Heart left ventricle (tissue), 16 donors: ENCODE measurements around the gene MEIS3. TPM values are rescaled to one million over a fixed set of nuclear protein-coding genes. Genes with fewer than 3 reads are reported as not detected.
A peak's percentile ranks its signal among the peaks of the same experiment; 100 is the strongest.

ENCODE experiments used
- ATAC-seq, 4 donors: fragments of 200-7000 bp; cut with Tn5 transposase; one replicate each; pipeline ENCODE4 v1.9.1; 2020 to 2022; ENCODE audit warnings: moderate library complexity in 4 of 4, mild to moderate bottlenecking in 3 of 4, moderate number of reproducible peaks in 1 of 4
- DNase-seq, 5 donors: peaks; one replicate each; pipeline ENCODE4 v3.0.0-alpha.2; 2020
- H3K27ac ChIP-seq, 12 donors: fragments of 200-600 bp; sonication (generic) in 4 of 12; one replicate each; pipeline versions ENCODE4 v1.5.0 to v1.8.0; 2016 to 2022; ENCODE audit warnings: mild to moderate bottlenecking in 2 of 12
- H3K27me3 ChIP-seq, 9 donors: fragments of 200-600 bp; sonication (generic) in 2 of 9; one replicate each; pipeline versions ENCODE4 v1.5.1 to v1.8.0; 2016 to 2022; ENCODE audit warnings: mild to moderate bottlenecking in 3 of 9
- H3K36me3 ChIP-seq, 9 donors: fragments of 200-600 bp; sonication (generic) in 2 of 9; one replicate each; pipeline versions ENCODE4 v1.5.0 to v1.8.0; 2018 to 2022; ENCODE audit warnings: mild to moderate bottlenecking in 2 of 9
- H3K4me1 ChIP-seq, 12 donors: fragments of 200-600 bp; sonication (generic) in 4 of 12; one replicate each; pipeline versions ENCODE4 v1.5.0 to v1.8.0; 2016 to 2022; ENCODE audit warnings: mild to moderate bottlenecking in 3 of 12
- H3K4me3 ChIP-seq, 12 donors: fragments of 200-600 bp; sonication (generic) in 4 of 12; one replicate each; pipeline versions ENCODE4 v1.5.0 to v1.8.0; 2017 to 2022; ENCODE audit warnings: mild to moderate bottlenecking in 9 of 12, moderate library complexity in 4 of 12
- H3K9me3 ChIP-seq, 12 donors: fragments of 200-600 bp; sonication (generic) in 4 of 12; one replicate each; pipeline versions ENCODE4 v1.5.0 to v1.8.0; 2016 to 2022; ENCODE audit warnings: mild to moderate bottlenecking in 1 of 12
- POLR2A ChIP-seq, 2 donors: fragments of 450-650 bp; IDR thresholded peaks; one replicate each; pipeline ENCODE4 v1.6.1; 2017; ENCODE audit warnings: antibody characterized with exemption in 2 of 2, mild to moderate bottlenecking in 2 of 2, moderate library complexity in 2 of 2
- WGBS, 4 donors: extraction: QIAGEN DNeasy Blood & Tissue Kit in 2 of 4; methylation state at CpG; one replicate each; pipeline versions ENCODE4 v1.1.5 to v1.1.7; 2013 to 2018; 5-methylcytosine and 5-hydroxymethylcytosine counted together
- intact Hi-C, 10 donors: fragments of 100-400 bp; cut with DNase I; formaldehyde crosslinking; loops; one replicate each; pipeline versions ENCODE4 v1.11.1 to v1.14.2; 2022
- polyA plus RNA-seq, 2 donors: library from polyadenylated mRNA; stranded (reverse); fragments of 200-250 nt; gene quantifications; one replicate each; pipeline ENCODE4 v1.2.3, GENCODE V29; 2013
- total RNA-seq, 9 donors: library from RNA; depleted of rRNA in 2 of 9; stranded (reverse); fragments of >200 nt in 2 of 9; fragmentation: NEBNext Ultra II Directional in 3 of 9; extraction: Animal tissue kit (Norgen Biotek cat#: 25700) in 3 of 9; gene quantifications; one replicate each; pipeline versions ENCODE4 v1.1.0 to v1.2.4, GENCODE V29; 2016 to 2023
- TF ChIP-seq, protein P1 (sequence below), 12 donors: fragments of 200-600 bp; sonication (generic) in 4 of 12; IDR thresholded peaks; one replicate each; pipeline versions ENCODE4 v1.5.0 to v1.8.0; 2018 to 2022; ENCODE audit warnings: antibody characterized with exemption in 12 of 12, mild to moderate bottlenecking in 5 of 12
- donor health status: ischemic (EF 13 %, LVEDD 7.1; RV severe dilation, severe dysfunction).
- donor health status: healthy with polysubstance abuse.
- donor health status: DM: no; HTN: yes; CAD: no.
- donor health status: DM: no; HTN: no; CAD: no.
- donor health status: ischemic (EF 25% LVEDD 6.9; RV normal size, moderate dysfunction).
- donor health status: ischemic (EF 25% LVEDD 5.7; RV mildly dilated, moderate dysfunction).
- donor health status: healthy.
- donor health status: DM: yes; HTN: yes; CAD: no.
- donor health status: ischemic (EF 35%, LVEDD 5.7; RV mildly dilated, moderate dysfunction).
- donor health status: nonischemic (EF 11% LVEDD 7.7; RV severe dilation, severe dysfunction).
- donor health status: DM: yes; HTN: yes; CAD: no.
- donor health status: PGD.
- donor health status: ischemic (EF 29% LVEDD 5.4; RV normal size, mild dysfunction).
- donor health status: nonischemic (EF 23%, LVEDD 6.1; RV moderate dilation, normal function).

MEIS3 gene
- total and polyA plus RNA-seq, 11 donors = 1.8 to 6.0 (median 2.5) TPM

DNA sequence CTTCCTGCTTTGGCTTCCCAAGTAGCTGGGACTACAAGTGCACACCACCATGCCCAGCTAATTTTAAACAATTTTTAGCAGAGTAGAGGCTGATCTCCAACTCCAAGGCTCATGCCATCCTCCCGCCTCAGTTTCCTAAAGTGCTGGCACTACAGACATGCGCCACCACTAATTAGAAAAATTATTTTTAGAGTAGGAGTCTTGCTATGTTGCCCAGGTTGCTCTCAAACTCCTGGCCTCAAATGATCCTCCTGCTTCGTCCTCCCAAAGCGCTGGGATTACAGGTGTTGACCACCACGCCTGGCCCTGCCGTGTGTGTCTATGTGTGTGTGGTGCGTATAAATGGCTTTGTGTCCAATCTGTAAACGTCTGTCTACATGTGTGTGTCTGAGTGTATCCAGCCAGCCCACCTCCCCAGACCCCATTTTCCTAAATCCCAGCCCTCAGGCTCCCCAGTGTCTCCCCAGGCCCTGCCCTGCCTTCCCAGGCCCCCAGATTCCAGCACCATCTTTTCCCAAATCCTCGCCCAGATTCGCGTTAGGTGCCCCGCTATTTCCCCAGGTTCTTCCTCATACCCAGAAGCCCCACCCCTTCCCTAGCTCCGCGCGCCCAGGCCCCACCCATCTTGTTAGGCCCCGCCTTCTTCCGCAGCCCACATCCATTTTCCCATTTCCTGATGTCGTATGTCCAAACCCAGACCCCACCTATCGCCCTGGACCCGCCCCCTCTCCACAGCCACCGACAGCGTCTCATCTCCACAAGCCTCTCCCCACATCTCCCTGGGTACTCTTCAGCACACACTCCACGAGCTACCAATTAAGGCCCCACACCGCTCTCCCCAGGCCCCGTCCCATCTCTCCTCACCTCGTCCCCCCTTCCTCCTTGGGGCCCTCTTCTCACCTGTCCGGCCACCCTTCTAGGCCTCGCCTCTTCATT lies 27.5 kb upstream of the MEIS3 start:
- peak overlapping the region in 2 of 12 donors; percentile 15 to 18 for H3K4me3 ChIP-seq

DNA sequence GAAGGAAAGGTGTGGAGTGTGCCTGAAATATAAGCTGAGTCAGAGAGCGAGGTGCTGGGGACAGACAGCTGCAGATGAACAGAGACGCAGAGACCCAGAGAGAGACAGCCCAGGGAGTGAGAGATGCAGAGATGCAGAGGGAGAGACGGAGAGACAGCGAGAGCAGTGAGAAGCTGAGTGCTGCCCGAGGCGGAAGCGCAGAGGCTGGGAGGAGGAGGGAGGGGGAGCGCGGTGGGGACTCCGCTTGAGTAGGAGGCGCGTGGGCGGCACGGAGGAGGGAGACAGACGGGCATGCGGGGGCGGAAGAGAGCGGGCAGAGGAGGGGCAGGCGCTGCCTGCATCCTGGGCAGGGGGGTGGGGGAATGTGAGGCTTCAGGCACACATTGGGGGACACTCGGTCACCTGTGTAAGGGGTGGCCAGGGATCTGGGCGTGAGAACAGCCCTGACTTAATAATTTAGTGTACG lies 26.6 kb upstream of the MEIS3 start:
- ATAC-seq = peak in 2 of 4 donors; percentile 29 to 30
- DNase-seq = peak in 1 of 5 donors; percentile 63
- H3K4me3 ChIP-seq = no peak overlapping the region
- H3K4me1 ChIP-seq = peaks cover 0 to 32% (median 6%) of the 10 kb centered on the region in 12 donors
- no peaks in the 10 kb centered on the region for H3K9me3 ChIP-seq
- H3K27me3 ChIP-seq = peaks cover 45 to 97% (median 80%) of the 10 kb centered on the region in 9 donors
- no peak overlapping the region for H3K27ac ChIP-seq
- H3K36me3 ChIP-seq = no peaks in the 10 kb centered on the region
- no peak for TF ChIP-seq POLR2A (IDR thresholded peaks at IDR 0.05)
- TF ChIP-seq, protein P1, sequence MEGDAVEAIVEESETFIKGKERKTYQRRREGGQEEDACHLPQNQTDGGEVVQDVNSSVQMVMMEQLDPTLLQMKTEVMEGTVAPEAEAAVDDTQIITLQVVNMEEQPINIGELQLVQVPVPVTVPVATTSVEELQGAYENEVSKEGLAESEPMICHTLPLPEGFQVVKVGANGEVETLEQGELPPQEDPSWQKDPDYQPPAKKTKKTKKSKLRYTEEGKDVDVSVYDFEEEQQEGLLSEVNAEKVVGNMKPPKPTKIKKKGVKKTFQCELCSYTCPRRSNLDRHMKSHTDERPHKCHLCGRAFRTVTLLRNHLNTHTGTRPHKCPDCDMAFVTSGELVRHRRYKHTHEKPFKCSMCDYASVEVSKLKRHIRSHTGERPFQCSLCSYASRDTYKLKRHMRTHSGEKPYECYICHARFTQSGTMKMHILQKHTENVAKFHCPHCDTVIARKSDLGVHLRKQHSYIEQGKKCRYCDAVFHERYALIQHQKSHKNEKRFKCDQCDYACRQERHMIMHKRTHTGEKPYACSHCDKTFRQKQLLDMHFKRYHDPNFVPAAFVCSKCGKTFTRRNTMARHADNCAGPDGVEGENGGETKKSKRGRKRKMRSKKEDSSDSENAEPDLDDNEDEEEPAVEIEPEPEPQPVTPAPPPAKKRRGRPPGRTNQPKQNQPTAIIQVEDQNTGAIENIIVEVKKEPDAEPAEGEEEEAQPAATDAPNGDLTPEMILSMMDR (IDR thresholded peaks at IDR 0.05) = no peak
- intact Hi-C loops = no loop called here
- 4 to 10% (median 6%) methylated on average over 20 to 22 of the region's 22 CpGs for WGBS, 4 donors

More for the DNA sequence above, 27.5 kb upstream of the MEIS3 start:
- Histone ChIP-seq H3K4me1 (peaks cover 0 to 32% (median 6%) of the 10 kb centered on the region in 12 donors), H3K9me3 (no peaks in the 10 kb centered on the region), H3K27ac (no peak overlapping the region), H3K36me3 (no peaks in the 10 kb centered on the region), H3K27me3 (peaks cover 45 to 90% (median 80%) of the 10 kb centered on the region in 9 donors)
- TF ChIP-seq POLR2A (IDR thresholded peaks at IDR 0.05) = no peak
- TF ChIP-seq, protein P1 (IDR thresholded peaks at IDR 0.05) = no peak
- peak in 1 of 5 donors; percentile 40 for DNase-seq
- whole genome bisulfite sequencing, 4 donors = 14 to 18% (median 17%) methylated on average over 28 of the region's 28 CpGs
- ATAC-seq = peak in 2 of 4 donors; percentile 20 to 29
- intact Hi-C loops = no loop called here

DNA sequence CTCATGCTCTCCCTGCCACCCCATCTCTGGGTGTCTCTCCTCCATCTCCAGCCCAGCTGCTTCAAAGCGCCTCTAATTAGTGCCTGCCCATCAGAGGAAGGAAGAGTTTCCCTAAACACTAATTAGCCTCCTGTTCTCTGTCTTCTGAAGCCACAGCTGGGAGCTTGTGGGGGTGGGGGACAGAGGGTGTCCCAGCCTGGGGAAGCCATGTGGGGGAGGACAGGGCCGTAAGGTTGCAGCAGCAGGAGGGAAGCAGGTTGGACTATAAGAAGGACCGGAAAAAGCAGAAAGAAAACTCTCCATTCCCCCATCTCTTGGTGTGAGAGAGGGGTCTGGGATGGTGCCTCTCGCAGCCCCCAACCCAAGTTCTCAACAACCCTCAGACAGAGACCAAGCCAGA lies 26.2 kb upstream of the MEIS3 start:
- Histone ChIP-seq H3K9me3 (no peaks in the 10 kb centered on the region), H3K36me3 (no peaks in the 10 kb centered on the region), H3K4me1 (peaks cover 0 to 32% (median 6%) of the 10 kb centered on the region in 12 donors), H3K4me3 (no peak overlapping the region), H3K27me3 (peaks cover 45 to 99% (median 80%) of the 10 kb centered on the region in 9 donors), H3K27ac (no peak overlapping the region)
- intact Hi-C loops = no loop called here
- no peak for ATAC-seq
- TF ChIP-seq, protein P1 (IDR thresholded peaks at IDR 0.05) = no peak
- TF ChIP-seq POLR2A (IDR thresholded peaks at IDR 0.05) = no peak
- peak in 1 of 5 donors; percentile 24 for DNase-seq
- 44 to 47% (median 45%) methylated on average over 4 of the region's 4 CpGs for WGBS, 4 donors

DNA sequence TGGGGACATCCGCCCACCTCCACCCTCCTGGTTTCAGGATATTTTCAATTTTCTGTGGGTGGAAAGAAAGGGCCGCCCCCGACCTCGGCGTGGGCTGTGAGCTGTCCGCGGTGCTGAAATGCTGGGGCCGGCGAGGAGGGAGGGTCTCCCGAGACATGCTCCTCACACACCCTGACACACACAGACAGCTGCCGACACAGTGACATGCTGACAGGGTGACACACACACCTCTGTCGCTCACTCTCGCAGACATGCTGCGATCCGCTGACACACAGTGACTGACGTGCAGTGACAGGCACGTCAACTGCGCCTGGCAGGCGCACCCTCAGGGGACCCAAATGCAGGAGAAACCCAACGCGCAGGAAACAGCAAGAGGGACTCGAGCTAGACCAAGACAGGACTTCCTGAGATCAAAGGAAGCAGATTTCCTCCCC lies 25.1 kb upstream of the MEIS3 start:
- DNase-seq (peak in 1 of 5 donors; percentile 35), ATAC-seq (no peak)
- peaks cover 45 to 89% (median 72%) of the 10 kb centered on the region in 9 donors for H3K27me3 ChIP-seq
- no peaks in the 10 kb centered on the region for H3K36me3 ChIP-seq
- H3K4me1 ChIP-seq = peaks cover 0 to 32% (median 6%) of the 10 kb centered on the region in 12 donors
- H3K27ac ChIP-seq = no peak overlapping the region
- WGBS, 4 donors = 18 to 42% (median 19%) methylated on average over 10 to 22 of the region's 22 CpGs
- H3K9me3 ChIP-seq = no peaks in the 10 kb centered on the region
- intact Hi-C loops = no loop called here
- no peak overlapping the region for H3K4me3 ChIP-seq
- no peak for TF ChIP-seq POLR2A (IDR thresholded peaks at IDR 0.05)
- TF ChIP-seq, protein P1 (IDR thresholded peaks at IDR 0.05) = no peak
